PFSK-1 (cell line): ENCODE results near the gene NPW.

Source experiments
- REST ChIP-seq, 2 experiments: IDR thresholded peaks; 2 replicates each; pipeline versions ENCODE4 v1.6.1 to v1.8.0; 2011 to 2012; ENCODE audit warnings: low read depth in 2 of 2, low read length in 2 of 2, control low read depth in 1 of 2, inconsistent platforms in 1 of 2, mild to moderate bottlenecking in 1 of 2, moderate library complexity in 1 of 2; ENCODE audit not compliant: insufficient read depth in 1 of 2
- SIN3A ChIP-seq: IDR thresholded peaks from 2 replicates; pipeline ENCODE4 v1.6.1; 2012; ENCODE audit warnings: mild to moderate bottlenecking, low read length, moderate library complexity, borderline replicate concordance; ENCODE audit not compliant: insufficient read depth

GRCh38 chr16:2056077-2056476, 36.5 kb downstream of the NPW start:
- no peak for TF ChIP-seq SIN3A
- no peak for TF ChIP-seq REST (IDR thresholded peaks at IDR 0.05; ENCODE audit: insufficient read depth in 1 of 2, low read depth in 2 of 2, low read length in 2 of 2)
